Neural progenitor cell (in vitro differentiated cells): ENCODE measurements around the gene ROBO2.

Source experiments
- EZH2 ChIP-seq: fragments of 200-600 bp; sonication (generic); IDR thresholded peaks from 2 replicates; pipeline ENCODE4 v1.6.1; 2017; ENCODE audit warnings: antibody characterized with exemption, mild to moderate bottlenecking, moderate library complexity
- EZH2phosphoT487 ChIP-seq: fragments of 200-600 bp; sonication (generic); IDR thresholded peaks from 2 replicates; pipeline ENCODE4 v1.6.1; 2017; ENCODE audit warnings: antibody characterized with exemption
- TF ChIP-seq, protein P1 (sequence below): fragments of 200-600 bp; sonication (generic); IDR thresholded peaks from 2 replicates; pipeline ENCODE4 v1.5.1; 2017; ENCODE audit warnings: antibody characterized with exemption, mild to moderate bottlenecking

DNA sequence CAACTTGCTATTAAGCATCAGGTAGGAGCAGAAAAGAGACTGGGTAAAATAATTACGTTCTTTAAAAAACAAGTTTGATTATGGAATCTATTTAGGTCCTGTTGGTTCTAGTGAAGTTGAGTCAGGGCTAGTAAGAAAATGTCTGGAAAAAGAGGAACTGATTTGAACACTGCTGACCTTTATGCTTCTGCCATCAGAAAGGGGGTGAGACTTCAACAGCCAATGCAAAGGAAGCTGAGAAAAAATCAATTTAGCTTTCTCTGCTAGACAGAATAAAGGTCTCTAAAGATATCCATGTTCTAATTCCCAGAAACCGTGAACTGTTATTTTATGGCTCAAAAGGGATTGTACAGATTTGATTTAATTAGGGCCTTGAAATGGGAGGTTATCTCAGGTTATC lies 157.5 kb downstream of the ROBO2 start:
- TF ChIP-seq, protein P1, sequence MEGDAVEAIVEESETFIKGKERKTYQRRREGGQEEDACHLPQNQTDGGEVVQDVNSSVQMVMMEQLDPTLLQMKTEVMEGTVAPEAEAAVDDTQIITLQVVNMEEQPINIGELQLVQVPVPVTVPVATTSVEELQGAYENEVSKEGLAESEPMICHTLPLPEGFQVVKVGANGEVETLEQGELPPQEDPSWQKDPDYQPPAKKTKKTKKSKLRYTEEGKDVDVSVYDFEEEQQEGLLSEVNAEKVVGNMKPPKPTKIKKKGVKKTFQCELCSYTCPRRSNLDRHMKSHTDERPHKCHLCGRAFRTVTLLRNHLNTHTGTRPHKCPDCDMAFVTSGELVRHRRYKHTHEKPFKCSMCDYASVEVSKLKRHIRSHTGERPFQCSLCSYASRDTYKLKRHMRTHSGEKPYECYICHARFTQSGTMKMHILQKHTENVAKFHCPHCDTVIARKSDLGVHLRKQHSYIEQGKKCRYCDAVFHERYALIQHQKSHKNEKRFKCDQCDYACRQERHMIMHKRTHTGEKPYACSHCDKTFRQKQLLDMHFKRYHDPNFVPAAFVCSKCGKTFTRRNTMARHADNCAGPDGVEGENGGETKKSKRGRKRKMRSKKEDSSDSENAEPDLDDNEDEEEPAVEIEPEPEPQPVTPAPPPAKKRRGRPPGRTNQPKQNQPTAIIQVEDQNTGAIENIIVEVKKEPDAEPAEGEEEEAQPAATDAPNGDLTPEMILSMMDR, result no peak
- TF ChIP-seq EZH2, result no peak
- TF ChIP-seq EZH2phosphoT487, result no peak
